AG04450 (cell line): ENCODE data around the gene IFT22. TPM values are rescaled to one million over a fixed set of nuclear protein-coding genes. Genes with fewer than 3 reads are reported as not detected.

Experiments used
- polyA plus RNA-seq: library from polyadenylated mRNA; depleted of rRNA; stranded (reverse); fragments of >200 nt; gene quantifications from 2 replicates; pipeline ENCODE4 v1.2.3, GENCODE V29; 2011; rRNA removed
- small RNA-seq: library from RNA; depleted of rRNA; stranded (forward); fragments of <200 nt; gene quantifications from one replicate; pipeline ENCODE3, GENCODE V24; 2012; ENCODE audit warnings: low read depth; ENCODE audit not compliant: insufficient read length

Gene IFT22
- polyA plus RNA-seq, 1 experiment: 42.5 TPM

Small RNAs within 50 kb of the gene (small RNA-seq; reads per million reads assigned to genes)
- not detected for gene RNU6-1104P

Other genes starting within 250 kb of the IFT22 start
- 4.0 and 5.3 TPM in 2 replicates for gene TRIM56, start 236.3 kb downstream of the IFT22 start, polyA plus RNA-seq
- 356 and 417 TPM in 2 replicates for gene SERPINE1, start 194.7 kb downstream of the IFT22 start, polyA plus RNA-seq
- gene AP1S1, start 167.3 kb downstream of the IFT22 start, polyA plus RNA-seq: 197 and 227 TPM in 2 replicates
- gene VGF, start 156.2 kb downstream of the IFT22 start, polyA plus RNA-seq: 0.16 and 0.38 TPM in 2 replicates
- 0.02 and 0.05 TPM in 2 replicates for gene NAT16, start 141.5 kb downstream of the IFT22 start, polyA plus RNA-seq
- not detected in 2 replicates for gene MOGAT3, start 120.8 kb downstream of the IFT22 start, polyA plus RNA-seq
- 60.6 and 86.9 TPM in 2 replicates for gene PLOD3, start 104.2 kb downstream of the IFT22 start, polyA plus RNA-seq
- gene ZNHIT1, start 103.6 kb downstream of the IFT22 start, polyA plus RNA-seq: 36.0 and 46.2 TPM in 2 replicates
- 3.0 and 3.3 TPM in 2 replicates for gene CLDN15, start 84.0 kb downstream of the IFT22 start, polyA plus RNA-seq
- 170 and 198 TPM in 2 replicates for gene FIS1, start 76.7 kb downstream of the IFT22 start, polyA plus RNA-seq
- gene COL26A1, start 41.1 kb upstream of the IFT22 start, polyA plus RNA-seq: 0.06 TPM in 1 of 2 replicates, not detected in the other